Stomach smooth muscle (tissue), 2 donors: Measurements from ENCODE around the gene FHAD1.

Source experiments
- H3K27ac ChIP-seq: one replicate; pipeline ENCODE4 v1.7.0; 2013; ENCODE audit warnings: mild to moderate bottlenecking, low read length, inconsistent platforms
- H3K27me3 ChIP-seq, 2 donors: one replicate each; pipeline ENCODE4 v1.7.0; 2013; ENCODE audit warnings: low read length in 2 of 2; ENCODE audit not compliant: insufficient read depth in 2 of 2, control insufficient read depth in 1 of 2
- H3K36me3 ChIP-seq, 2 donors: one replicate each; pipeline ENCODE4 v1.7.0; 2013; ENCODE audit warnings: low read length in 2 of 2; ENCODE audit not compliant: control insufficient read depth in 2 of 2, insufficient read depth in 2 of 2
- H3K4me1 ChIP-seq: one replicate; pipeline ENCODE4 v1.7.0; 2013; ENCODE audit warnings: low read length; ENCODE audit not compliant: control insufficient read depth, insufficient read depth
- H3K4me3 ChIP-seq, 2 donors: one replicate each; pipeline ENCODE4 v1.7.0; 2013; ENCODE audit warnings: low read length in 2 of 2
- H3K9ac ChIP-seq, 2 donors: one replicate each; pipeline ENCODE4 v1.7.0; 2013; ENCODE audit warnings: low read length in 2 of 2, mild to moderate bottlenecking in 1 of 2
- H3K9me3 ChIP-seq, 2 donors: one replicate each; pipeline ENCODE4 v1.7.0; 2013; ENCODE audit warnings: low read length in 2 of 2; ENCODE audit not compliant: control insufficient read depth in 2 of 2
- donor health status: healthy.
- donor health status: Pancreatic carcinoma.

FHAD1 gene

DNA sequence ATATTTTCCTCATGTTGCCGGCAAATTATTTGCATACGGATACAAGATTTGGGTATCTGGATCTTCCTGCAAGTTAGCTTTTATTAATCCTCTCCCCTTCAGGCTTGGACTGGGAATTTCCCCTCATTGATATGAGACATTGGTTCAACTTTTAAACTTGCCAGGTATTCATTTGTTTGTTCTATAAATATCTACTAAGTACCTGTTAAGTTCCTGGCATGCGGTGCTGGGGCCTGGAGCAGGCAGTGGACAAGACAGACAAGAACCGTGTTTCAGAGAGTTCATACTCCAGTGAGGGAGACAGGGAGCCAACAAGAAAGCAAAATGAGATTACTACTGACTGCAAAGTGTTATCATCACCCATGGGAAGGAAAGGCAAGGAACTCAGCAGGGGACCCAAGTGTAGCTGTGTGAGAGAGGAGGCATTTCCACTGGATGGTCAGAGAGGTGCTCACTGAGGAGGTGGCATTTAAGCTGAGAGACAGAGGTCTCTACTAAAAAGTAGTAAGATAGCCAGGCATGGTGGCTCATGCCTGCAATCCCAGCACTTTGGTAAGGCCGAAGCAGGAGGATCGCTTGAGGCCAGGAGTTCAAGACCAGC is 39.1 kb upstream of the FHAD1 start:
- Histone ChIP-seq H3K9ac (peak overlapping the region in 1 of 2 donors; percentile 21), H3K27ac (peak overlapping the region; percentile 75), H3K9me3 (no peaks in the 10 kb centered on the region), H3K4me3 (no peak overlapping the region), H3K27me3 (no peaks in the 10 kb centered on the region), H3K4me1 (peaks cover 61% of the 10 kb centered on the region), H3K36me3 (no peaks in the 10 kb centered on the region)

DNA sequence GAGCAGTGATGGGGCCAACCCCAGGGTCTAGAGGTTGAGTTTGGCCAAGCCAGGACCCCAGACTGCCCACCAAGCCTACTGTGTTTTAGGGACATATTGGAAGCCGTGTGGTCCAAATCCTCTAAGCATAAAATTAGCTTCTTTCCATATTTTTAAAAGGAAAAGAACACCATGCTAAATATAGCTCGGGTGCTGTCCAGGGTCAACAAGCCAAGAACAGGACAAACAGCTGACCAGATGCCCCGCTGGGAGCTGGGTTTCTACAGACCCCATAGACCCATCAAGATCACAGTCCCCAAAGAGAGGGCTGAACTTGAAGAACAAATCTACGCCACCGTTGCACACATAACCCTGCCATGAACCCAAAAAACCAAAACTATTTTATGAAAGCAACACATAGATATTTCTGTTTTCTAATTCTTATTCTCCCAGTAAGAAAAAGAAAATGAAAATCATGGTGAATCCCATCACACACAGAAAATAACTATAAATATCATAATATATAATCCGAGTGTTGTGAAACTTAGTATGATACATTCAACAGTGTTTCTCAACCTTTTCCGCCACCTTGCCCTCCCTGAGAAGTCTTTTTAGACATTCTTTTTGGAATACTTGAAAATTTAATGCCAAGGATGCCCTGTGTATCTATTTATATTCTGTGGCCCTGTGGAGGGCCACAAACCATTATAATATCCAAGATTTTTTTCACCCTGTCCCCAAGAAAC is 36.2 kb upstream of the FHAD1 start:
- Histone ChIP-seq H3K27me3 (no peaks in the 10 kb centered on the region), H3K4me3 (peak overlapping the region in 1 of 2 donors; percentile 8), H3K27ac (no peak overlapping the region), H3K9me3 (no peaks in the 10 kb centered on the region), H3K9ac (no peak overlapping the region), H3K36me3 (no peaks in the 10 kb centered on the region), H3K4me1 (peaks cover 71% of the 10 kb centered on the region)

DNA sequence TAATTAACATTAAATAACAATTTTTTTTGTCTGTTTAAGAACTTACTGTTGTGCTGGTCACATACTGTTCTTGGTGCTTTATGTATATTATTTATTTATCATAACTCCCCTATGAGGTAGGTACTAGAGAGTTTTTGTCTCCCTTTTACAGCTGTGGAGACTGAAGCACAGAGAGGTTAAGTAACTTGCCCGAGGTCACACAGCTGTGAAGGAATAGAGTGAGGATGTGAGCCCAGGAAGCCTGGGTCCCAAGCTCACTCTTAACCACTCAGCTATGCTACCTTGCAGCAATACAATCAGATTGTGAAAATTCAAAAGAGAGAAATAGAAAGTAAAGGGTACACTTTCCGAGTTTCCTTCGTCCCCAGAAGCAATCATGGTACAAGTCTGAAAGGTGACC is 35.6 kb upstream of the FHAD1 start:
- Histone ChIP-seq H3K27me3 (no peaks in the 10 kb centered on the region), H3K4me3 (no peak overlapping the region), H3K9me3 (no peaks in the 10 kb centered on the region), H3K9ac (no peak overlapping the region), H3K27ac (no peak overlapping the region), H3K4me1 (peaks cover 68% of the 10 kb centered on the region), H3K36me3 (no peaks in the 10 kb centered on the region)

DNA sequence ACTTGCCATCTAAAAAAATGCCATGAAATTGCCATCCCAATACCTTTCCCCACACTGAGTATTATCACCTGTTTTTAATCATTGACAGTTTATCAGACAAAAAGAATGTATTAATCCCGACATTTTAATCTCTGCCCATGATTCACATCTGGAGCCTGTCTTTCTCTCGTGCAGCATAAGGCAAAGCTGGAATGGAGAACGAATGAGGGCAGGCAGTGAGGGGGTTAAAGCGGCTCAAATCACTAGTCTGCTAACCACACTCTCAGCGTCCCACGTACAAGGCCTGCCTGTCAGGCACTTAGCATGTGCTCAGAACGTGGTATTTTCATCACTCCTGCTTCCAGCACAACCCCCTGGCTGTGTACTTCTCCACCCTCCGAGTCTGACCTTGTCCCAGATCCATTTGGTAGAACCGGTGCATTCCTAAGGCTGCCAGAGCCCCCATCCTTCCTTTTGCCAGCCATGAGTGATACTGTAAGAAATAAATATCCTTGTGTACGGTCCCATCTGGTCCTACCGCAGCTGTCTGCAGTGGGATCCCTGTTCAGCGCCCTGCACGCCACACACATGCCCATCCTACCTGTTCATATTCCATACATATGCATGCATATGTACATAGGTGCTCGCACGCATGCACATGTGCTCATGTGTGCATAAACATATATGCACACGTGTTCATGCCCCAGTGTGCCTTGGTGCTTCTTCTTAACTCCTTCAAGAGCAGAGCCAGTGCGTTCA is 34.6 kb upstream of the FHAD1 start:
- Histone ChIP-seq H3K4me3 (peak overlapping the region in 1 of 2 donors; percentile 8), H3K9me3 (no peaks in the 10 kb centered on the region), H3K36me3 (no peaks in the 10 kb centered on the region), H3K4me1 (peaks cover 58% of the 10 kb centered on the region), H3K9ac (peak overlapping the region in 1 of 2 donors; percentile 21), H3K27me3 (no peaks in the 10 kb centered on the region), H3K27ac (peak overlapping the region; percentile 93)

DNA sequence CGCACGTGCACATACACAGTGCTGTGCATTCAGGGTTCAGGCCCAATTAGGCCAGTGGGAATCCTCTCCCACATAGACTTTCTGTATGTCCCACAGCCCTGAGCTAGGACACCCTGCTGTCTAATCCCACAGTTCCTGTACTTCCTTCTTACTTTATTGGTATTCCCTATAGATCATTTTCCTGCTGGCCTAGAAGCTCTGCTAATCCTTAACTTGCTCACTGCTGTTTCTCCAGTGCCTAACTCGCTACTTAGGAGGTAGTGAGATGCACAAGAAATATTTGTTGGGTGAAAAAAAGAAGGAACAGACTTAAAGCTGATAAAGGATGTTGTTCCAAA is 34.1 kb upstream of the FHAD1 start:
- peak overlapping the region in 1 of 2 donors; percentile 8 for H3K4me3 ChIP-seq
- peak overlapping the region; percentile 93 for H3K27ac ChIP-seq
- no peaks in the 10 kb centered on the region for H3K36me3 ChIP-seq
- H3K4me1 ChIP-seq, result peaks cover 53% of the 10 kb centered on the region
- no peaks in the 10 kb centered on the region for H3K27me3 ChIP-seq
- H3K9ac ChIP-seq, result peak overlapping the region in 1 of 2 donors; percentile 21
- no peaks in the 10 kb centered on the region for H3K9me3 ChIP-seq

DNA sequence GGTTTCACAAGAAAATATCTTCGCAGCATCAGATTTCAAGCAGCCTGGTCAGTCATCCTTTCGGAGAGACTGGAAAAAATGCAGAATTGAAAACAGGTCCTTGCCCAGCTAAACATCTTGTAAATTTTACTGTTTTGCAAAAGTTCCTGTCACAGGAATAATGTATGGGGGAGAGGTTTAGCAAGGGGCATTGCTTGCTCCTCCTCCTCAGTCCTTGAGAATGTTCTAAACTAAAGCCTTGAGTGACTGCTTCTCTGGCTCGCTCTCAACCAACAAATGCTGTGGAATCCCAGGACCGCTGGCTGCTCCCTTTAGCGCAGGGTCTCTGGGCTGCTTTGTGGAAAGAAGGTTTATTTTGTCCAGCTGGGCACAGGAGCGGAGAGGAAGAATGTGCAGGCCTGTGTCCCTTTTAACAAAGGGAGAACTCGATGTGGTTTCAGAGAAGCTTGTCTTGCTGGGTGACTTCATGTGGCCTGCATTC is 33.6 kb upstream of the FHAD1 start:
- H3K9ac ChIP-seq, result no peak overlapping the region
- peak overlapping the region in 1 of 2 donors; percentile 44 for H3K4me3 ChIP-seq
- H3K36me3 ChIP-seq, result peaks cover 0 to 3% of the 10 kb centered on the region in 2 donors
- H3K27me3 ChIP-seq, result no peaks in the 10 kb centered on the region
- H3K4me1 ChIP-seq, result peaks cover 50% of the 10 kb centered on the region
- peak overlapping the region; percentile 93 for H3K27ac ChIP-seq
- H3K9me3 ChIP-seq, result no peaks in the 10 kb centered on the region

DNA sequence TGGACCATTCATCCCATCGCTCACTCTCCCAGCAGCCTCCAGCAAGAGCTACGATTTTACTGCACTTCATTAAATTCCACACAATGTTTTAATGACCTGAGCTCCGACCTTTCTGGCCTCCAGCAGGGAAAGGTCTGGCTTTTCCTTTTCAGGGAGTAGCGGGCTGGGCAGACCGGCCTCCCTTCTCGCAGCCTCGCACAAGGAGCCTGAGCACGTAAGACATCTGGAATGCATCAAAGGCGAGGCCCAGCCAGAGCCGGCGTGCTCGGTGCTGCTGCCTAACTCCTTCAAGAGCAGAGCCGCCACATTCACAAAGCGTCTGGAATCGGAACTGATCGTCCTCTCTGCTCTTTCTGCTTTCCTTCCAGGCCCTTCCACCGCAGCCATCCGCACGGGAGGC is 32.5 kb upstream of the FHAD1 start:
- Histone ChIP-seq H3K27ac (peak overlapping the region; percentile 93), H3K9me3 (no peaks in the 10 kb centered on the region), H3K4me3 (peak overlapping the region; percentile 13 to 57), H3K36me3 (peaks cover 2 to 3% of the 10 kb centered on the region in 2 donors), H3K27me3 (no peaks in the 10 kb centered on the region), H3K4me1 (peaks cover 52% of the 10 kb centered on the region), H3K9ac (peak overlapping the region; percentile 25 to 66)

DNA sequence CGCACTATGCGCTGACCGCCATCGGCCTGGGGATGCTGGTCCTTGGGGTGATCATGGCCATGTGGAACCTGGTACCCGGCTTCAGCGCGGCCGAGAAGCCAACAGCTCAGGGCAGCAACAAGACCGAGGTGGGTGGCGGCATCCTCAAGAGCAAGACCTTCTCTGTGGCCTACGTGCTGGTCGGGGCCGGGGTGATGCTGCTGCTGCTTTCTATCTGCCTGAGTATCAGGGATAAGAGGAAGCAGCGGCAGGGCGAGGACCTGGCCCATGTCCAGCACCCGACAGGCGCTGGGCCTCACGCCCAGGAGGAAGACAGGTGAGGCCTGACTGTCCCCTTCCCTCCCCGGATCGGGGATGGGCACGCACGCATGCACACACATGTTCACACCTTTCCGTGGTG is 31.9 kb upstream of the FHAD1 start:
- peaks cover 7 to 8% of the 10 kb centered on the region in 2 donors for H3K36me3 ChIP-seq
- H3K4me3 ChIP-seq, result peak overlapping the region in 1 of 2 donors; percentile 57
- H3K9me3 ChIP-seq, result no peaks in the 10 kb centered on the region
- H3K9ac ChIP-seq, result peak overlapping the region; percentile 16 to 66
- H3K27me3 ChIP-seq, result no peaks in the 10 kb centered on the region
- H3K4me1 ChIP-seq, result peaks cover 52% of the 10 kb centered on the region
- H3K27ac ChIP-seq, result peak overlapping the region; percentile 93

DNA sequence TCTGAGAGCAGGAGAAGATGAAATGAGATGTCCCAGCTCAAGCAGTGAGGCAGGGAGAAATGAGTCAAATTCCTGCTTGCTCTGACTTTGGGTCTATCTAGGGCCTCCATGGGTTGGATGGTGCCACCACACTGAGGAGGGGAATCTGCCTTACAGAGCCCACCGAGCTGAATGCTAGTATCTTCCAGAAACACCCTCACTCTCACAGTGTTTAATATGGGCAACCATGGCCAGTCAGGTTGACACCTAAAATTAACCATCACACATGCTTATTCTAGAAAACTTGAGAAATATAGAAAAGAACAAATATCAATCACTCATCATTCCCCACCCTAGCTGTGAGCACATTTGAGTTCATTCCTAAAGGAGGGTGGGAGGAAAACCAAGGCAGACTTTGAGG is 29.4 kb upstream of the FHAD1 start:
- Histone ChIP-seq H3K9ac (no peak overlapping the region), H3K36me3 (peaks cover 7 to 17% of the 10 kb centered on the region in 2 donors), H3K27ac (no peak overlapping the region), H3K27me3 (no peaks in the 10 kb centered on the region), H3K4me3 (no peak overlapping the region), H3K9me3 (no peaks in the 10 kb centered on the region), H3K4me1 (peaks cover 43% of the 10 kb centered on the region)

DNA sequence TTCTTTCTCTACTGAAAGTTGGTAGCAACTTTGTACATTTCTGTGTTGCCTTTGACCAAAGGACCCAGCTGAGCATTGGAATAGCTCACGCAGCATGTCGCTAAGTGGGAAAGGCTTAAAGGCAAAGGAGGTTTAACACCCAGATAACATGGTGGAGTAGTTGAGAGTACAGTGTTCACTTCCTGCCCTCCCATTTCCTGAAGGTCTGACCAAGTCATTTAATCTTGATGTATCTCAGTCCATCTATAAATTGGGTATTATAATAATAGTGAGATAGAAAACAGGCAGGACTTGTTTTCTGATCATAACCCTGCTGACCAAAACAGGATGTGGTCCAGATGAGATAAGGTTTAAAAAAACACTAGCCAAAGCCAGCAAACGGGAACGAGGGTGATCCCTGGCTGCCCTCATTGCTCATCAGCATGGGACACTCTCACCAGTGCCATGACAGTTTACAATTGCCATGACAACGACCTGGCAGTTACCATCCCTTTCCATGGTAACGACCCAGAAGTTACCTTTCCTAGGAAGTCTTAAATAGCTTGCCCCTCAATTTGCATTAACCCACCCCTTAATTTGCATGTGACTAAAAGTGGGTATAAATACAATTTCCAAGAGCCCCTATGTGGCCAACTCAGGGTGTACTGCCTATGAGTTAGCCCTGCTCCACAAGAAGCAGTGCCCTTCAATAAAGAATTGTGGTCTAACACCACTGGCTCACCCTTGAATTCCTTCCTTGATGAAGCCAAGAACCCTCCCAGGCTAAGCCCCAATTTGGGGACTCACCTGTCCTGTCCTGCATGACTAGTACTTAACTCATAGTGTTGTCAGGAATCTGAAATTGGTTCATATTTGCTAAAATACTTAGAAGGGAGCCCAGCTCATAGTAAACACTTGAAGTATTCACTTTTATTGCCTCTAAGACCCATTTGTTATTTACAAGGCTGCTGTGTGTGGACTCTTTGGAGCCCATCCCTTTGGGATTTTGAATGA is 28.4 kb upstream of the FHAD1 start:
- Histone ChIP-seq H3K9ac (no peak overlapping the region), H3K36me3 (peaks cover 7 to 17% of the 10 kb centered on the region in 2 donors), H3K9me3 (no peaks in the 10 kb centered on the region), H3K27me3 (no peaks in the 10 kb centered on the region), H3K4me3 (no peak overlapping the region), H3K4me1 (peaks cover 35% of the 10 kb centered on the region), H3K27ac (no peak overlapping the region)
